ENCODE results near the gene THRB.

The THRB gene

GRCh38 chr3:24439021-24439420, 55.6 kb downstream of the THRB start:
- in situ Hi-C loops (cut with MboI; ENCODE audit: low sequenced_read_pairs, unreplicated experiment): no loop called here
- DNase-seq (ENCODE audit: low spot score): no peak
- TF ChIP-seq CTCF (IDR thresholded peaks at IDR 0.05; ENCODE audit: borderline replicate concordance, control extremely low read depth, extremely low read depth, insufficient read depth, missing control alignments): no peak

GRCh38 chr3:24437326-24437725, 57.3 kb downstream of the THRB start:
- no peak for TF ChIP-seq CTCF (IDR thresholded peaks at IDR 0.05; ENCODE audit: borderline replicate concordance, control extremely low read depth, extremely low read depth, insufficient read depth, missing control alignments)
- in situ Hi-C loops (cut with MboI; ENCODE audit: low sequenced_read_pairs, unreplicated experiment): no loop called here
- no peak for DNase-seq (ENCODE audit: low spot score)

- in situ Hi-C loops (cut with MboI; ENCODE audit: low sequenced_read_pairs, unreplicated experiment): no loop called here
- DNase-seq (ENCODE audit: low spot score): no peak
- no peak for TF ChIP-seq CTCF (IDR thresholded peaks at IDR 0.05; ENCODE audit: borderline replicate concordance, control extremely low read depth, extremely low read depth, insufficient read depth, missing control alignments)
Measured at GRCh38 chr3:24435584-24435983, 59.1 kb downstream of the THRB start.

GRCh38 chr3:24434651-24435050, 60.0 kb downstream of the THRB start:
- no peak for DNase-seq (ENCODE audit: low spot score)
- TF ChIP-seq CTCF (IDR thresholded peaks at IDR 0.05; ENCODE audit: borderline replicate concordance, control extremely low read depth, extremely low read depth, insufficient read depth, missing control alignments): no peak
- in situ Hi-C loops (cut with MboI; ENCODE audit: low sequenced_read_pairs, unreplicated experiment): no loop called here

GRCh38 chr3:24433838-24434591, 60.6 kb downstream of the THRB start:
- TF ChIP-seq CTCF (IDR thresholded peaks at IDR 0.05; ENCODE audit: borderline replicate concordance, control extremely low read depth, extremely low read depth, insufficient read depth, missing control alignments): no peak
- in situ Hi-C loops (cut with MboI; ENCODE audit: low sequenced_read_pairs, unreplicated experiment): no loop called here
- no peak for DNase-seq (ENCODE audit: low spot score)

GRCh38 chr3:24432989-24433388, 61.7 kb downstream of the THRB start:
- in situ Hi-C loops (cut with MboI; ENCODE audit: low sequenced_read_pairs, unreplicated experiment): no loop called here
- no peak for TF ChIP-seq CTCF (IDR thresholded peaks at IDR 0.05; ENCODE audit: borderline replicate concordance, control extremely low read depth, extremely low read depth, insufficient read depth, missing control alignments)

More at GRCh38 chr3:24432989-24433388, 61.7 kb downstream of the THRB start:
- no peak for DNase-seq (ENCODE audit: low spot score)

Data from GM13976 (cell line).